HCT116 (cell line): Measurements from ENCODE around the gene SLC29A1. TPM values are rescaled to one million over a fixed set of nuclear protein-coding genes. Genes with fewer than 3 reads are reported as not detected.

Experiments used
- ATAC-seq: fragments of 200-7000 bp; cut with Tn5 transposase; 2 replicates; pipeline ENCODE4 v1.9.1; 2020; ENCODE audit warnings: mild to moderate bottlenecking, moderate library complexity
- BruUV-seq: library from RNA; stranded (reverse); fragments of 400-500 nt; replicated peaks from 2 replicates; lab custom pipeline; 2021; lab: Mats Ljungman, UMichigan
- CTCF ChIA-PET: fragments of 300-600 bp; sonication (Branson Sonifier 250); formaldehyde crosslinking; loops from one replicate; lab custom pipeline; 2021; ENCODE audit warnings: antibody characterized with exemption; lab: Charles Lee
- POLR2A ChIA-PET: fragments of 300-600, 350-600 bp; sonication (Branson Sonifier 250); formaldehyde crosslinking; loops from one replicate; lab custom pipeline; 2021; ENCODE audit warnings: antibody characterized with exemption; lab: Charles Lee
- RAD21 ChIA-PET, 2 experiments: fragments of 300-600 bp; sonication (Branson Sonifier 250); formaldehyde crosslinking; loops; one replicate each; lab custom pipeline; 2023; ENCODE audit warnings: low total read pairs in 2 of 2; ENCODE audit not compliant: uncharacterized antibody in 2 of 2, unreplicated experiment in 2 of 2, low non-redundant PET in 1 of 2; lab: Charles Lee
- DNase-seq: peaks from one replicate; pipeline ENCODE4 v3.0.0-alpha.2; 2010; ENCODE audit warnings: low read depth, low spot score
- H2AFZ ChIP-seq: fragments of 200-600 bp; shearing (Covaris generic), sonication (generic); 2 replicates; pipeline ENCODE4 v1.6.1; 2017; ENCODE audit warnings: low read depth, mixed run types, mixed read lengths, antibody characterized with exemption, low read length; ENCODE audit not compliant: poor library complexity, severe bottlenecking
- H3K27ac ChIP-seq: 2 replicates; pipeline ENCODE4 v1.5.1; 2012; ENCODE audit warnings: low read depth, low read length
- H3K27me3 ChIP-seq: fragments of 200-600 bp; sonication (generic); 2 replicates; pipeline ENCODE4 v1.6.1; 2016; ENCODE audit warnings: mixed run types, low read length, mixed read lengths; ENCODE audit not compliant: insufficient read depth
- H3K36me3 ChIP-seq, 2 experiments: fragments of 200-500 bp in 1 of 2; fragments of 200-600 bp in 1 of 2; sonication (Bioruptor generic) in 1 of 2; sonication (generic) in 1 of 2; 2 replicates each; pipeline versions ENCODE4 v1.5.1 to v1.6.1; 2014 to 2016; ENCODE audit warnings: low read length in 2 of 2, inconsistent platforms in 1 of 2, mixed read lengths in 1 of 2, mixed run types in 1 of 2; ENCODE audit not compliant: insufficient read depth in 2 of 2, control insufficient read depth in 1 of 2
- H3K4me1 ChIP-seq, 2 experiments: fragments of 200-600 bp in 1 of 2; sonication (generic) in 1 of 2; 2 replicates each; pipeline versions ENCODE4 v1.5.1 to v1.6.1; 2012 to 2017; ENCODE audit warnings: low read length in 2 of 2, inconsistent platforms in 1 of 2, mild to moderate bottlenecking in 1 of 2, mixed read lengths in 1 of 2, mixed run types in 1 of 2, moderate library complexity in 1 of 2; ENCODE audit not compliant: insufficient read depth in 2 of 2, control insufficient read depth in 1 of 2
- H3K4me2 ChIP-seq: fragments of 200-600 bp; sonication (generic); 2 replicates; pipeline ENCODE4 v1.6.1; 2017; ENCODE audit warnings: mixed run types, low read length, mixed read lengths
- H3K4me3 ChIP-seq, 2 experiments: fragments of 200-600 bp in 1 of 2; sonication (generic) in 1 of 2; replicated peaks in 1 of 2; 2 replicates each; pipeline ENCODE4 v1.5.1; 2011 to 2016; ENCODE audit warnings: low read length in 2 of 2, control low read depth in 1 of 2, low read depth in 1 of 2, mild to moderate bottlenecking in 1 of 2, mixed read lengths in 1 of 2, mixed run types in 1 of 2
- H3K79me2 ChIP-seq: fragments of 200-600 bp; sonication (generic); 2 replicates; pipeline ENCODE4 v1.6.1; 2017; ENCODE audit warnings: mild to moderate bottlenecking, mixed run types, low read length, moderate library complexity, mixed read lengths; ENCODE audit not compliant: insufficient read depth
- H3K9ac ChIP-seq: fragments of 200-600 bp; sonication (generic); 2 replicates; pipeline ENCODE4 v1.6.1; 2016; ENCODE audit warnings: low read length, mixed read lengths
- H3K9me2 ChIP-seq: fragments of 200-600 bp; sonication (generic), shearing (Covaris generic); 2 replicates; pipeline ENCODE4 v1.6.1; 2017; ENCODE audit warnings: mixed run types, mild to moderate bottlenecking, moderate library complexity; ENCODE audit not compliant: insufficient read depth
- H3K9me3 ChIP-seq, 2 experiments: fragments of 200-500 bp in 1 of 2; fragments of 200-600 bp in 1 of 2; sonication (Bioruptor generic) in 1 of 2; sonication (generic) in 1 of 2; 2 replicates each; pipeline ENCODE4 v1.6.1; 2014 to 2017; ENCODE audit warnings: low read length in 2 of 2, mixed read lengths in 2 of 2, inconsistent platforms in 1 of 2, low read depth in 1 of 2, mild to moderate bottlenecking in 1 of 2, mixed run types in 1 of 2, moderate library complexity in 1 of 2; ENCODE audit not compliant: control insufficient read depth in 1 of 2, insufficient read depth in 1 of 2
- H4K20me1 ChIP-seq: fragments of 200-600 bp; sonication (generic), shearing (Covaris generic); 2 replicates; pipeline ENCODE4 v1.6.1; 2017; ENCODE audit warnings: mixed run types, mild to moderate bottlenecking, moderate library complexity; ENCODE audit not compliant: insufficient read depth
- EGR1 ChIP-seq: IDR thresholded peaks from 2 replicates; pipeline ENCODE4 v1.6.1; 2012; ENCODE audit warnings: low read depth
- FOSL1 ChIP-seq: IDR thresholded peaks from 2 replicates; pipeline ENCODE4 v1.6.1; 2012; ENCODE audit warnings: low read depth
- SIN3A ChIP-seq: IDR thresholded peaks from 2 replicates; pipeline ENCODE4 v1.6.1; 2012; ENCODE audit warnings: low read depth
- SP1 ChIP-seq: IDR thresholded peaks from 2 replicates; pipeline ENCODE4 v1.6.1; 2012; ENCODE audit warnings: low read depth
- TCF7L2 ChIP-seq: IDR thresholded peaks from 2 replicates; pipeline ENCODE4 v1.7.0; 2011; ENCODE audit warnings: borderline replicate concordance, inconsistent platforms; ENCODE audit not compliant: insufficient read depth, insufficient read length; ENCODE audit errors: extremely low read depth
- ZBTB33 ChIP-seq: IDR thresholded peaks from 2 replicates; pipeline ENCODE4 v1.6.1; 2011; ENCODE audit warnings: mild to moderate bottlenecking, low read length, moderate library complexity; ENCODE audit not compliant: insufficient replicate concordance; ENCODE audit errors: extremely low read depth
- ZNF274 ChIP-seq: fragments of 200-500 bp; sonication (Bioruptor generic); IDR thresholded peaks from 2 replicates; pipeline ENCODE4 v1.6.1; 2014; ENCODE audit warnings: mild to moderate bottlenecking, low read depth, low read length, inconsistent platforms
- intact Hi-C: fragments of 100-400 bp; cut with micrococcal nuclease; formaldehyde crosslinking; loops from 2 replicates; pipeline ENCODE4 v1.10.0; 2022
- total RNA-seq: library from RNA; stranded (reverse); gene quantifications from one replicate; pipeline ENCODE4 v1.2.1, GENCODE V29; 2021; ENCODE audit not compliant: unreplicated experiment
- TF ChIP-seq, protein P1 (sequence below): IDR thresholded peaks from 2 replicates; pipeline ENCODE4 v1.6.1; 2012

The SLC29A1 gene
- total RNA-seq, 1 experiment from 2014 or later: 67.6 TPM

GRCh38 chr6:44266347-44266746 is 43.0 kb downstream of the SLC29A1 start:
- DNase-seq (no peak), ATAC-seq (no peak)
- ChIA-PET RAD21 (interaction anchor here in 1 of 2 experiments (0.6 kb wide), 1 partner anchor 73 kb away, joined by 3 read pairs; no protein-coding TSS in a partner anchor), POLR2A (interaction anchor here (1.2 kb wide), 1 partner anchor 10 kb away, joined by 3 read pairs; the partner anchor contains the start of gene SLC35B2), CTCF (interaction anchor here (1.2 to 2.9 kb wide), 3 partner anchors 10 to 71 kb away, joined by 3 to 36 read pairs (median 6); no protein-coding TSS in a partner anchor)
- H3K9ac ChIP-seq: no peak overlapping the region
- peaks cover 7 to 26% of the 10 kb centered on the region in 2 experiments for H3K4me1 ChIP-seq
- H3K27ac ChIP-seq: no peak overlapping the region
- no peaks in the 10 kb centered on the region for H4K20me1 ChIP-seq
- no peak overlapping the region for H3K4me3 ChIP-seq
- intact Hi-C loops: loop anchor here (5.0 kb wide), 1 partner anchor 191 kb away; no protein-coding TSS in a partner anchor
- no TSS peak for BruUV-seq
- TF ChIP-seq ZBTB33 (no peak), ZNF274 (no peak), SP1 (no peak), TCF7L2 (no peak), FOSL1 (no peak), SIN3A (no peak), EGR1 (no peak)
- TF ChIP-seq, protein P1, sequence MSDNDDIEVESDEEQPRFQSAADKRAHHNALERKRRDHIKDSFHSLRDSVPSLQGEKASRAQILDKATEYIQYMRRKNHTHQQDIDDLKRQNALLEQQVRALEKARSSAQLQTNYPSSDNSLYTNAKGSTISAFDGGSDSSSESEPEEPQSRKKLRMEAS: no peak
- H3K79me2 ChIP-seq: peaks cover 25% of the 10 kb centered on the region; the same call in 1 of the 2 replicates
- H3K9me3 ChIP-seq: no peaks in the 10 kb centered on the region
- no peaks in the 10 kb centered on the region for H3K36me3 ChIP-seq
- no peaks in the 10 kb centered on the region for H3K27me3 ChIP-seq
- no peaks in the 10 kb centered on the region for H3K9me2 ChIP-seq
- no peak overlapping the region for H3K4me2 ChIP-seq
- no peak overlapping the region for H2AFZ ChIP-seq
